Gastroesophageal sphincter (tissue), 4 donors: ENCODE data around the gene PIAS4. TPM values are rescaled to one million over a fixed set of nuclear protein-coding genes. Genes with fewer than 3 reads are reported as not detected.
"Not testable (repeated sequence)": the region's sequence is repeated elsewhere in the genome, so short reads cannot be mapped to it uniquely, and the experiment has no call there.

Experiments used
- ATAC-seq: fragments of 150-250 bp; one replicate; pipeline ENCODE4 v1.9.1; 2016; ENCODE audit warnings: mild to moderate bottlenecking, moderate library complexity
- H3K27ac ChIP-seq, 4 donors: fragments of 200-600 bp; sonication (generic) in 3 of 4; 1 replicate in 3 of 4; 2 replicates in 1 of 4; pipeline ENCODE4 v1.5.1; 2016 to 2019
- H3K27me3 ChIP-seq: fragments of 200-600 bp; sonication (generic); one replicate; pipeline ENCODE4 v1.5.1; 2019
- H3K36me3 ChIP-seq, 2 donors: fragments of 200-600 bp; sonication (generic); one replicate each; pipeline ENCODE4 v1.5.1; 2019; ENCODE audit warnings: control low read depth in 1 of 2
- H3K4me1 ChIP-seq, 3 donors: fragments of 200-600 bp; sonication (generic); 1 replicate in 2 of 3; 2 replicates in 1 of 3; pipeline ENCODE4 v1.5.1; 2016 to 2019; ENCODE audit warnings: control low read depth in 2 of 3
- H3K4me3 ChIP-seq, 2 donors: fragments of 200-600 bp; sonication (generic); one replicate each; pipeline ENCODE4 v1.5.1; 2019; ENCODE audit warnings: mild to moderate bottlenecking in 1 of 2, moderate library complexity in 1 of 2
- H3K9me3 ChIP-seq, 3 donors: fragments of 200-600 bp; sonication (generic); one replicate each; pipeline ENCODE4 v1.5.1; 2017 to 2019; ENCODE audit warnings: control low read depth in 2 of 3
- EP300 ChIP-seq: sonication (generic); formaldehyde crosslinking; IDR thresholded peaks from one replicate; pipeline ENCODE4 v1.6.1; 2017; ENCODE audit warnings: antibody characterized with exemption, mild to moderate bottlenecking
- POLR2A ChIP-seq, 2 donors: fragments of 450-650 bp; IDR thresholded peaks; one replicate each; pipeline ENCODE4 v1.6.1; 2017; ENCODE audit warnings: antibody characterized with exemption in 2 of 2, mild to moderate bottlenecking in 2 of 2, moderate library complexity in 1 of 2
- POLR2AphosphoS5 ChIP-seq: sonication (generic); formaldehyde crosslinking; IDR thresholded peaks from one replicate; pipeline ENCODE4 v1.6.1; 2017; ENCODE audit warnings: antibody characterized with exemption
- WGBS, 2 donors: methylation state at CpG; one replicate each; pipeline ENCODE4 v1.1.5; 2018; ENCODE audit warnings: low coverage in 1 of 2; 5-methylcytosine and 5-hydroxymethylcytosine counted together
- total RNA-seq, 4 donors: library from RNA; depleted of rRNA; stranded (reverse); fragments of >200 nt; gene quantifications; one replicate each; pipeline ENCODE4 v1.1.0, GENCODE V29; 2016
- TF ChIP-seq, protein P1 (sequence below), 4 experiments: fragments of 200-600 bp in 2 of 4; fragments of 450-650 bp in 2 of 4; sonication (generic) in 1 of 4; IDR thresholded peaks; one replicate each; pipeline ENCODE4 v1.5.1; 2017 to 2019; ENCODE audit warnings: antibody characterized with exemption in 4 of 4, mild to moderate bottlenecking in 2 of 4, moderate library complexity in 2 of 4

PIAS4 gene
- total RNA-seq, 4 donors from 2014 or later = 15.3 to 26.4 (median 16.8) TPM

DNA sequence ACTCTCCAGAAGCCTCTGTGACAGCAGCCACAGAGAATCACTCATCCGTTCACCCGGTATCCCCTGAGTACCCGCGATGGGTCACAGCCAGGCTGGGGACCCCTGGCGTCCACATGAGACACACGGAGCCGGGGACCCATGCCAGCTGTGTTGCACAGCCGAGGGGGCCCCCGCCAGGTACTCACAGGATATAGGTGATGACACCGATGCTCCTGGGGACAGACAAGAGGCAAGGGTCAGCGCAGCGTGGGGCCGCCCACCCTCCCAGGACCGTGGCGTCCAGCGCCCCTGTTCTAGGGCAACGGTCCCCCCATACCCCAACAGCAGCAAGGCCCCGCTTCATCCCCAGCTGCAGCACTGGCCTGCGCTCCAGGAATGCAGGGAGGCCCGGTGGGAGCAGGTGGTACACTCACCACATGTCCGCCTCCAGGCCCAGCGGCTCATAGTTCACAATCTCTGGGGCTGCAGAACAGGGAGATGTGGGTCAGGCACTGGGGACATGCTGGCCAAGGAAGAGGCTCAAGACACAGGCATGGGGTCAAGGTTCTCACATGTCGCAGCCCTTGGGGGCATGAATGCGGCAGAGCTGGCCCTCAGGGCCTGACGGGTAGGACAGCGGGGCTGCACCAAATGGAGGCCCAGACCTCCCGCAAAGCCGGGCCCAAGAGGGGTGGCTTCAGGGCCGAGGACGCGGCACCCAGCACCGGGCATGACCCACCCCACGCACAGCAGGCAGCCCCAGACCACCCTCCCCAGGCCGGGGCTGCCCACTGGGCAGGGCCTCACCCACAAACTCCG is 43.9 kb upstream of the PIAS4 start:
- 60% methylated on average over 1 of the region's 35 CpGs; no CpG with 5 or more reads in 1 of the 2 donors for WGBS, 2 donors
- Histone ChIP-seq H3K27me3 (no peaks in the 10 kb centered on the region), H3K27ac (peak overlapping the region in 3 of 4 donors; percentile 98 to 100 (median 99)), H3K4me3 (no peak overlapping the region), H3K9me3 (no peaks in the 10 kb centered on the region), H3K36me3 (peaks cover 0 to 96% of the 10 kb centered on the region in 2 donors), H3K4me1 (peaks cover 0 to 56% (median 24%) of the 10 kb centered on the region in 3 donors)
- ATAC-seq = no peak
- TF ChIP-seq POLR2A (IDR thresholded peaks at IDR 0.05) (no peak), EP300 (no peak), POLR2AphosphoS5 (no peak)
- TF ChIP-seq, protein P1, sequence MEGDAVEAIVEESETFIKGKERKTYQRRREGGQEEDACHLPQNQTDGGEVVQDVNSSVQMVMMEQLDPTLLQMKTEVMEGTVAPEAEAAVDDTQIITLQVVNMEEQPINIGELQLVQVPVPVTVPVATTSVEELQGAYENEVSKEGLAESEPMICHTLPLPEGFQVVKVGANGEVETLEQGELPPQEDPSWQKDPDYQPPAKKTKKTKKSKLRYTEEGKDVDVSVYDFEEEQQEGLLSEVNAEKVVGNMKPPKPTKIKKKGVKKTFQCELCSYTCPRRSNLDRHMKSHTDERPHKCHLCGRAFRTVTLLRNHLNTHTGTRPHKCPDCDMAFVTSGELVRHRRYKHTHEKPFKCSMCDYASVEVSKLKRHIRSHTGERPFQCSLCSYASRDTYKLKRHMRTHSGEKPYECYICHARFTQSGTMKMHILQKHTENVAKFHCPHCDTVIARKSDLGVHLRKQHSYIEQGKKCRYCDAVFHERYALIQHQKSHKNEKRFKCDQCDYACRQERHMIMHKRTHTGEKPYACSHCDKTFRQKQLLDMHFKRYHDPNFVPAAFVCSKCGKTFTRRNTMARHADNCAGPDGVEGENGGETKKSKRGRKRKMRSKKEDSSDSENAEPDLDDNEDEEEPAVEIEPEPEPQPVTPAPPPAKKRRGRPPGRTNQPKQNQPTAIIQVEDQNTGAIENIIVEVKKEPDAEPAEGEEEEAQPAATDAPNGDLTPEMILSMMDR (IDR thresholded peaks at IDR 0.05) = no peak

DNA sequence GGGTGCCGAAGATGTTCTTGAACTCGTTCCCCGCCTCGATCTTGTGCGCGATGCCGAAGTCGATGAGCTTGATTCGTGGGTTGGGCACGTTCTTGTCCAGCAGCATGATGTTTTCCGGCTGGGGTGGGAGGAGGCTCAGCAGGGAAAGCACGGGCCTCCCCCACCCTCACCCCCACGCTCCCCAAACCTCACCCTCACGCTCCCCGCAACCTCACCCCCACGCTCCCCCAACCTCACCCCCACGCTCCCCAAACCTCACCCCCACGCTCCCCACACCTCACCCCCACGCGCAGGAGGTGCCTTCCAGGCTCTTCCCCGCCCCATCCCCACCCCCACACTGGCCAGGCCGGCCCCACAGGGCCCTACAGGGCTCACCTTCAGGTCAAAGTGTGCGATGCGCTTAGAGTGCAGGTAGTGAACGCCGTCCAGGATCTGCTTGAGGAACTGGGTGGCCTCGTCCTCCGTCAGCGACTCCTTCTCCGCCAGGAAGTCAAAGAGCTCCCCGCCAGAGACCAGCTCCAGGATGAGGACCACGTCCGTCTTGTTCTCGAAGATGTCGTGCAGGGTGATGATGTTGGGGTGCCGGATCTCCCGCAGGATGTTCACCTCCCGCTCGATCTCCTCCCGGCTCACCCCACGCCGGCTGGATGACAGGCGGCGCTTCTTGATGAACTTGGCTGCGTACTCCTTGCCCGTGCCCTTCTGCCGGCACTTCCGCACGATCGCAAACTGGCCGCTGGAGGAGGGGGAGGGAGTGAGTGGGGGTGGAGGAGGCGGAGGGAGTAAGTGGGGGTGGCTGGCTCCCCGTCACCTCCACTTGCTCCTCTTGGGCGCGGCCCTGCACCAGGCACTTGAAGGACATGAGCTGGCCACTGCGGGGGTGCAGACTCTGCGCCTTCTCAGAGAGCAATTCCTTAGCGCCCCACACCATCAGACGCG is 43.0 kb upstream of the PIAS4 start:
- Histone ChIP-seq H3K27ac (peak overlapping the region in 3 of 4 donors; percentile 98 to 100 (median 99)), H3K4me1 (peaks cover 0 to 64% (median 27%) of the 10 kb centered on the region in 3 donors), H3K4me3 (no peak overlapping the region), H3K36me3 (peaks cover 0 to 87% of the 10 kb centered on the region in 2 donors), H3K27me3 (no peaks in the 10 kb centered on the region), H3K9me3 (no peaks in the 10 kb centered on the region)
- no peak for ATAC-seq
- TF ChIP-seq POLR2AphosphoS5 = no peak
- no peak for TF ChIP-seq EP300
- TF ChIP-seq POLR2A (IDR thresholded peaks at IDR 0.05) = no peak
- TF ChIP-seq, protein P1 (IDR thresholded peaks at IDR 0.05) = no peak
- WGBS, 2 donors = no CpG with 5 or more reads among the region's 60 CpGs

DNA sequence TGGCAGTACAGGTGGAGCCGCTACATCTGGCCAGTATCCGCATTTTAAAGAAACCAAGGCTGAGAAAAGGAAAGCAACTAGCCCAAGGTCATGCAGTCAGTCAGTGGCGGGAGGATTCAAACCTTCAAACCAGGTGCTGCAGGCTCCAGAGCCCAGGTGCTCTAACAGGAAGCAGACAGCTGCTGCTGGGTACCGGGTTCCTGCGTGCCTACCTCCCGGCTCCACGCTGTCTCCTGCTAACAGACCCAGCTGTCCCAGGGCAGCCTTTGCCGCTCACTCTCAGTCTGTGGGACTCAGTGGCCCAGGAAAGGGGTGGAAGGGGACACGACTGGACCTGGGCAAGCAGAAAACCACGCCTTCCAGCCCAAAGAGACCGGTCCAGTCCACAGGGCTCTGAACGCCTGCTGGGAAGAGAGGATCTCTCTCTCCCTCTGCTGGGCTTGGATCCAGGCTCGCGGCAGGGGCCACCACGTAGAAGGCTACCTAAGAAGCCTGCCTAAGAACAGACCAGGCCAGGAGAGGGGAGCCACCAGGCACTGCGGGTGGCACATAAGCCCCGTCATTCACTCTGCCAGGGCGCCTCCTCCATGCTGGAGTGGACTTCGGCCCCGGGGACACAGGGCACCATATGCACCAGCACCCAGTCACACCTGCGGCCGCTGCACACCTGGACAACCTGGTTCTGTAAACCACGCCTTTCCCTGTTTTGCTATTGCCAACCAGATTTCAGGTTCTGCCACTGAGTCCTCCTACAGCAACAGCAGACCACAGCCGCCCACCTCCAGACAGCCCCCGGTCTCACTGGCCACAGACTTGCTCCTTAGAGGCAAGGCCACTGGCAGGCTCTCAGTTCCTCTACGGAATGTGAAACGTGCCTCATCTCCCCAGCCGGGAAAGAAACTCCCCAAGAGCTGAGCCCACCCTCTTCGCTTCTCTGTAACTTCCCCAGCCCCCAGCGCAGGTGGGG is 41.2 kb upstream of the PIAS4 start:
- Histone ChIP-seq H3K4me3 (peak overlapping the region in 1 of 2 donors; percentile 100), H3K4me1 (peaks cover 0 to 76% (median 33%) of the 10 kb centered on the region in 3 donors), H3K36me3 (peaks cover 0 to 69% of the 10 kb centered on the region in 2 donors), H3K27ac (peak overlapping the region; percentile 91 to 100 (median 98)), H3K9me3 (no peaks in the 10 kb centered on the region), H3K27me3 (no peaks in the 10 kb centered on the region)
- no peak for ATAC-seq
- WGBS, 2 donors = 39 to 66% methylated on average over 5 to 13 of the region's 30 CpGs
- TF ChIP-seq, protein P1 (IDR thresholded peaks at IDR 0.05) = peak in 2 of 4 experiments; percentile 14 to 30
- TF ChIP-seq POLR2A (IDR thresholded peaks at IDR 0.05) = peak in 1 of 2 donors; percentile 12
- no peak for TF ChIP-seq POLR2AphosphoS5
- TF ChIP-seq EP300 = no peak

DNA sequence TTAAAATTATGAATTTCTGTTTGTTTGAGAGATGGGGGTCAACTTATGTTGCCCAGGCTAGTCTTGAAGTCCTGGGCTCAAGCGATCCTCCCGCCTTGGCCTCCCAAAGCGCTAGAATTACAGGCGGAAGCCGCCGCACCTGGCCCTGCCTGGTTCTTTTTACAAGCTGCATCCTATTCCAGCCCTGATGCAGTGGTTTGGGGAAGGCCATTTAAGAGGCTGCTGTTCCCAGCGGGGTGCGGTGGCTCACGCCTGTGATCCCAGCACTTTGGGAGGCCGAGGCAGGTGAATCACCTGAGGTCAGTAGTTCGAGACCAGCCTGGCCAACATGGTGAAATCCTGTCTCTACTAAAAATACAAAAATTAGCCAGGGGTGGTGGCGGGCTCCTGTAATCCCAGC is 39.6 kb upstream of the PIAS4 start:
- WGBS, 2 donors = 70 to 71% methylated on average over 6 to 7 of the region's 12 CpGs
- peak overlapping the region in 1 of 2 donors; percentile 100 for H3K4me3 ChIP-seq
- H3K36me3 ChIP-seq = peaks cover 0 to 59% of the 10 kb centered on the region in 2 donors

More for the DNA sequence above, 39.6 kb upstream of the PIAS4 start:
- H3K27ac ChIP-seq = peak overlapping the region; percentile 91 to 100 (median 98)
- H3K9me3 ChIP-seq, ATAC-seq, H3K27me3 ChIP-seq: not testable (repeated sequence)
- peaks cover 0 to 77% (median 33%) of the 10 kb centered on the region in 3 donors for H3K4me1 ChIP-seq
